GM13977 (cell line): ENCODE measurements around the gene GALNS.

Source experiments
- DNase-seq: peaks from one replicate; pipeline ENCODE4 v3.0.0; 2012; ENCODE audit warnings: low spot score
- in situ Hi-C: fragments of 300-500 bp; cut with MboI; formaldehyde crosslinking; loops from one replicate; pipeline ENCODE4 v1.12.0; 2022; ENCODE audit warnings: low sequenced_read_pairs, low pct_unique_long_range_greater_than_20kb, mixed read lengths, inconsistent platforms; ENCODE audit not compliant: unreplicated experiment
- TF ChIP-seq, protein P1 (sequence below): IDR thresholded peaks from 2 replicates; pipeline ENCODE4 v1.5.1; 2012; ENCODE audit warnings: mild to moderate bottlenecking, control low read depth; ENCODE audit not compliant: insufficient read depth; ENCODE audit errors: extremely low read depth, missing control alignments

Gene GALNS

GRCh38 chr16:88848557-88848956 is 8.2 kb downstream of the GALNS start:
- DNase-seq: no peak
- in situ Hi-C loops: no loop called here
- TF ChIP-seq, protein P1, sequence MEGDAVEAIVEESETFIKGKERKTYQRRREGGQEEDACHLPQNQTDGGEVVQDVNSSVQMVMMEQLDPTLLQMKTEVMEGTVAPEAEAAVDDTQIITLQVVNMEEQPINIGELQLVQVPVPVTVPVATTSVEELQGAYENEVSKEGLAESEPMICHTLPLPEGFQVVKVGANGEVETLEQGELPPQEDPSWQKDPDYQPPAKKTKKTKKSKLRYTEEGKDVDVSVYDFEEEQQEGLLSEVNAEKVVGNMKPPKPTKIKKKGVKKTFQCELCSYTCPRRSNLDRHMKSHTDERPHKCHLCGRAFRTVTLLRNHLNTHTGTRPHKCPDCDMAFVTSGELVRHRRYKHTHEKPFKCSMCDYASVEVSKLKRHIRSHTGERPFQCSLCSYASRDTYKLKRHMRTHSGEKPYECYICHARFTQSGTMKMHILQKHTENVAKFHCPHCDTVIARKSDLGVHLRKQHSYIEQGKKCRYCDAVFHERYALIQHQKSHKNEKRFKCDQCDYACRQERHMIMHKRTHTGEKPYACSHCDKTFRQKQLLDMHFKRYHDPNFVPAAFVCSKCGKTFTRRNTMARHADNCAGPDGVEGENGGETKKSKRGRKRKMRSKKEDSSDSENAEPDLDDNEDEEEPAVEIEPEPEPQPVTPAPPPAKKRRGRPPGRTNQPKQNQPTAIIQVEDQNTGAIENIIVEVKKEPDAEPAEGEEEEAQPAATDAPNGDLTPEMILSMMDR: no peak

DNA sequence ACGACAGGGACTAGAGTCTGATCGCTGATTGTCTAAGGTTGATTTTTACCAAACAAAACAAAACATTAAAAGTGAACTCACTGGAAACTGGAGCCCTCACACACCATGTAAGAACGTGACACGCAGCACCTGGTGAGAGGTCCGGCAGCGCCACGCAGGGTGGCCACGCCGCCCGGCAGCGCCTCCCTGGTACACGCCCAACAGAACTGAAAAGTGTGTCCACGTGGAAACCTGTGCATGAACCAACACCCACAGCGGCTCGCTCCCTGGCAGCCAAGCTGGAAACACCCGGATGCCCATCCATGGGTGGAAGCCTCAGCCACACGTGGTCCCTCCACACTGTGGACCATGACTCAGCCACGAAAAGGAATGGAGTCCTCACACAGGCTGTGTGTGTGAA is 9.1 kb downstream of the GALNS start:
- TF ChIP-seq, protein P1: no peak
- in situ Hi-C loops: no loop called here
- DNase-seq: no peak

GRCh38 chr16:88846088-88846487 is 10.7 kb downstream of the GALNS start:
- DNase-seq: no peak
- in situ Hi-C loops: no loop called here
- TF ChIP-seq, protein P1: no peak

DNA sequence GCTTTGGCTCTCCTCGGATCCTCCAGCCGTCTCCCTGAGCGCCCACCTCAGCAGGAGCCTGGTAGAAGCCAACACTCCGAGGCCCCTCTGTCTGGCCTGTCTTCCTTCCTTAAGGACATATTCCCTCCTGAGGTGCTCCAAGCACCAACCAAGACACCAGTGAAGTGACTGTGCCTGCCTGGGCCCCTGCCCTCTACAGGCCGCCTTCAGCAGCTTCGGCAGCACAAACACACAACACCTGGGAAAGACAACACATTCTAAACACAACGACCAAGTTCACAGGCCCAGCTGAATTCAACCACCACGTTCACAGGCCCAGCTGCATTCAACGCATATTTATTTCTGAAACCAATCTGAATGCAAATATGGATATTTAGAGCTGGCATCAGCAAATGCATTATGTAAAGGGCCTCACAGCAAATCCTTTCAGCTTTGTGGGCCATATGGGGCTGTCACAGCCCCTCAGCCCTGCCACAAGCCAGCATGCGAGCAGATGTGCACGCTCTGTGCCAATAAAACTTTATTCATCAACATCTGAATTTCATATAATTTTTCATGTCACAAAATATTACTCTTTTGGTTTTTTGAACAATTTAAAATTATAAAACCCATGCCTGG is 12.2 kb downstream of the GALNS start:
- TF ChIP-seq, protein P1: no peak
- no peak for DNase-seq
- in situ Hi-C loops: no loop called here

DNA sequence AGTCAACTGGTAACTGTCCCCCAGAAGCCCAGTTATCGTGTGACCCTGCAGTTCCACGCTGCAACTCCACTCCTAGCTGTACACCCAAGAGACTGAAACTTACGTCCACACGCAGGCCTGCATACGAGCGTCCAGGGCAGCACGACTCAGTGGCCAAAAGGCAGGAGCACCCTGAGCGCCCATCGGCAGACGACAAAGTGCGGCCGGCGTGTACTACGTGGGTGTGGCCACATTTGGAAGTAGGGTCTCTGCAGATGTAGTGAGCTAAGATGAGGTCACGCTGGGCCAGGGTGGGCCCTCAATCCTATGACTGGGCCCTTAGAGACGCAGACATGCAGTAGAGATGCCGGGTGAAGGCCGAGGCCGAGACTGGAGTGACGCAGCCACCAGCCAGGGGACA is 13.5 kb downstream of the GALNS start:
- in situ Hi-C loops: no loop called here
- TF ChIP-seq, protein P1: no peak
- no peak for DNase-seq

GRCh38 chr16:88842806-88843205 is 13.9 kb downstream of the GALNS start:
- TF ChIP-seq, protein P1: no peak
- in situ Hi-C loops: no loop called here
- DNase-seq: no peak
